HepG2 (cell line): Measurements from ENCODE around the gene LTA. TPM values are rescaled to one million over a fixed set of nuclear protein-coding genes. Genes with fewer than 3 reads are reported as not detected.

Experiments
- CAMTA2 ChIP-seq: sonication (generic); formaldehyde crosslinking; IDR thresholded peaks from 2 replicates; pipeline ENCODE4 v1.4.0; 2020; ENCODE audit warnings: mild to moderate bottlenecking, missing genetic modification reagents, borderline replicate concordance
- GABPB1 ChIP-seq: IDR thresholded peaks from 2 replicates; pipeline ENCODE4 v1.6.1; 2016; ENCODE audit warnings: mild to moderate bottlenecking, missing genetic modification reagents, moderate library complexity, missing compliant biosample characterization
- HCFC1 ChIP-seq: fragments of 150-350 bp; IDR thresholded peaks from 2 replicates; pipeline ENCODE4 v1.6.1; 2014; ENCODE audit warnings: low read depth, low read length
- KDM3A ChIP-seq: IDR thresholded peaks from 2 replicates; pipeline ENCODE4 v1.6.1; 2018; ENCODE audit warnings: low read depth, missing compliant biosample characterization
- KLF13 ChIP-seq: sonication (generic); formaldehyde crosslinking; IDR thresholded peaks from 2 replicates; pipeline ENCODE4 v1.4.0; 2020; ENCODE audit warnings: mild to moderate bottlenecking, missing genetic modification reagents
- NFATC3 ChIP-seq: sonication (generic); formaldehyde crosslinking; IDR thresholded peaks from 2 replicates; pipeline ENCODE4 v1.5.1; 2020; ENCODE audit warnings: mild to moderate bottlenecking, missing genetic modification reagents
- PHF21A ChIP-seq: sonication (generic); formaldehyde crosslinking; IDR thresholded peaks from 2 replicates; pipeline ENCODE4 v1.5.0; 2020; ENCODE audit warnings: mild to moderate bottlenecking, missing genetic modification reagents
- RBM22 ChIP-seq: fragments of 200-400 bp; formaldehyde crosslinking; optimal IDR thresholded peaks from 2 replicates; pipeline ENCODE3; 2017; ENCODE audit warnings: mild to moderate bottlenecking, low read length, moderate library complexity
- SNRNP70 ChIP-seq: fragments of 200-400 bp; formaldehyde crosslinking; IDR thresholded peaks from 2 replicates; pipeline ENCODE4 v1.6.1; 2017; ENCODE audit warnings: mild to moderate bottlenecking, low read depth, low read length, moderate library complexity
- ZNF124 ChIP-seq: sonication (generic); formaldehyde crosslinking; IDR thresholded peaks from 2 replicates; pipeline ENCODE4 v1.4.0; 2020; ENCODE audit warnings: missing genetic modification reagents
- ZNF550 ChIP-seq: sonication (generic); formaldehyde crosslinking; IDR thresholded peaks from 2 replicates; pipeline ENCODE4 v1.4.0; 2020; ENCODE audit warnings: mild to moderate bottlenecking, missing genetic modification reagents, borderline replicate concordance
- ZNF660 ChIP-seq: sonication (generic); formaldehyde crosslinking; IDR thresholded peaks from 2 replicates; pipeline ENCODE4 v1.5.1; 2020; ENCODE audit warnings: mild to moderate bottlenecking, low read depth, missing genetic modification reagents, borderline replicate concordance
- ZNF749 ChIP-seq: sonication (generic); formaldehyde crosslinking; IDR thresholded peaks from 2 replicates; pipeline ENCODE4 v1.8.0; 2022; ENCODE audit warnings: mild to moderate bottlenecking, missing genetic modification reagents, moderate library complexity, borderline replicate concordance
- polyA plus RNA-seq, 8 experiments: library from polyadenylated mRNA; depleted of rRNA in 3 of 8; stranded (reverse) in 7 of 8; unstranded in 1 of 8; fragments of >200 nt; fragmentation: Illumina TruSeq in 4 of 8; extraction: Trizol in 4 of 8; gene quantifications; 2 replicates each; pipeline versions ENCODE4 v1.2.1 to v1.2.3, GENCODE V29; 2011 to 2016; ENCODE audit warnings: low read depth in 4 of 8, missing spikeins in 1 of 8, mixed read lengths in 1 of 8; ENCODE audit not compliant: insufficient read depth in 1 of 8
- total RNA-seq, 5 experiments: library from RNA; depleted of rRNA; stranded (reverse); fragments of >200 nt; fragmentation: Illumina TruSeq; extraction: Trizol; gene quantifications; 2 replicates each; pipeline ENCODE4 v1.2.3, GENCODE V29; 2016; ENCODE audit warnings: low read depth in 1 of 5
- TF ChIP-seq, protein P1 (sequence below): sonication (generic); formaldehyde crosslinking; IDR thresholded peaks from 2 replicates; pipeline ENCODE4 v1.4.0; 2020; ENCODE audit warnings: mild to moderate bottlenecking, missing genetic modification reagents
- TF ChIP-seq, protein P2 (sequence below): sonication (generic); formaldehyde crosslinking; IDR thresholded peaks from 2 replicates; pipeline ENCODE4 v1.4.0; 2020; ENCODE audit warnings: missing genetic modification reagents
- TF ChIP-seq, protein P3 (sequence below): sonication (generic); formaldehyde crosslinking; IDR thresholded peaks from 2 replicates; pipeline ENCODE4 v1.9.0; 2021; ENCODE audit warnings: missing genetic modification reagents, mild to moderate bottlenecking, borderline replicate concordance
- TF ChIP-seq, protein P4 (sequence below): IDR thresholded peaks from 2 replicates; pipeline ENCODE4 v1.6.1; 2016
- TF ChIP-seq, protein P5 (sequence below): sonication (generic); formaldehyde crosslinking; IDR thresholded peaks from 2 replicates; pipeline ENCODE4 v1.9.0; 2021; ENCODE audit warnings: mild to moderate bottlenecking, missing genetic modification reagents

Gene LTA
- total and polyA plus RNA-seq, 2 of the 13 experiments (the other 11 are each of a cell fraction or from before 2014, with no cell fraction given): 0.09 TPM; not detected in 1

DNA sequence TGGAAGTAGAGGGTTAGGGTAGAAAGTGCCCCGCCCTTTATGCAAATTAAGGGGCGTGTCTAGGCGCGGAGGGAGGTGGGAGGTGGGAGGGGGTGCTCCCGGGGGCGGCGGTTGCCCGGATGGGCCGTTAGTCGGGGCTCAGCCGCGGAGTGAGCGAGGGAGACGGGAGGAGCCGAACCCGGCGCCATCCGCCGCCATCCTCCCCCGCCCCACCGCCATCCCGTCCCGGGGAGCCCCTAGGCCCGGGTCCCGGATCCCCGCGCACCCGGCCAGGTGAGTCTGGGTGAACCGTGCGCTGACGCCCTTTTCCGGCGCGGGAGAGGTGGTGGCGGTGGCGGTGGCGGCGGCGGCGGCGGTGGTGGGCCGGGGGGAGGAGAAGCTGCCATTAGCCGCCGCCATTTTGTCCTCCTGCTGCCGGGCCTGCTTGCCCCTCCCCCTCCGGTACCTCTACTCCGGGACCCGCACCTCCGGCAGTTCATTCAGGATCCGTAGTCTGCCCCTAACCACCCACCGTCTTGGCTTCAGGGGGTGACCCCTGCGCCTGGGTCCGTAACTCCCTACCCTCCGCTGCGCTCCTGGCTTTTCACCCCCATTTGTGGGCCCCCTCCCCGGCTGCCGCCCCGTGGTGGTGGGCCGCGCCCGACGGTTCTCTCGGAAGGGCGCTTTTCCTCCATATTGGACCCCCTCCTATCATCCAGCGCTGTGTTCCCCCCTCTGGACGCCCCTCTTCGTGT lies 48.7 kb downstream of the LTA start, which contains the start of gene PRRC2A (continued):
- TF ChIP-seq KDM3A (CRISPR knock-in tag) (peak; percentile 29; the same call in 1 of the 2 replicates), CAMTA2 (CRISPR knock-in tag) (peak; percentile 87; the same call in 1 of the 2 replicates), ZNF550 (CRISPR knock-in tag) (no peak), PHF21A (no peak; the same call in none of the 2 replicates), ZNF660 (CRISPR knock-in tag) (no peak), ZNF124 (CRISPR knock-in tag) (no peak), KLF13 (CRISPR knock-in tag) (no peak), NFATC3 (CRISPR knock-in tag) (no peak), SNRNP70 (no peak), HCFC1 (no peak), RBM22 (no peak), ZNF749 (CRISPR knock-in tag) (0 out of 2 replicates have a peak, but pooled peaks have one; percentile 62), GABPB1 (CRISPR knock-in tag) (peak; percentile 83)
- TF ChIP-seq, protein P1, sequence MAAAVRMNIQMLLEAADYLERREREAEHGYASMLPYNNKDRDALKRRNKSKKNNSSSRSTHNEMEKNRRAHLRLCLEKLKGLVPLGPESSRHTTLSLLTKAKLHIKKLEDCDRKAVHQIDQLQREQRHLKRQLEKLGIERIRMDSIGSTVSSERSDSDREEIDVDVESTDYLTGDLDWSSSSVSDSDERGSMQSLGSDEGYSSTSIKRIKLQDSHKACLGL (CRISPR knock-in tag): no peak
- TF ChIP-seq, protein P2, sequence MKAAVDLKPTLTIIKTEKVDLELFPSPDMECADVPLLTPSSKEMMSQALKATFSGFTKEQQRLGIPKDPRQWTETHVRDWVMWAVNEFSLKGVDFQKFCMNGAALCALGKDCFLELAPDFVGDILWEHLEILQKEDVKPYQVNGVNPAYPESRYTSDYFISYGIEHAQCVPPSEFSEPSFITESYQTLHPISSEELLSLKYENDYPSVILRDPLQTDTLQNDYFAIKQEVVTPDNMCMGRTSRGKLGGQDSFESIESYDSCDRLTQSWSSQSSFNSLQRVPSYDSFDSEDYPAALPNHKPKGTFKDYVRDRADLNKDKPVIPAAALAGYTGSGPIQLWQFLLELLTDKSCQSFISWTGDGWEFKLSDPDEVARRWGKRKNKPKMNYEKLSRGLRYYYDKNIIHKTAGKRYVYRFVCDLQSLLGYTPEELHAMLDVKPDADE (CRISPR knock-in tag): no peak; the same call in 1 of the 2 replicates
- TF ChIP-seq, protein P3, sequence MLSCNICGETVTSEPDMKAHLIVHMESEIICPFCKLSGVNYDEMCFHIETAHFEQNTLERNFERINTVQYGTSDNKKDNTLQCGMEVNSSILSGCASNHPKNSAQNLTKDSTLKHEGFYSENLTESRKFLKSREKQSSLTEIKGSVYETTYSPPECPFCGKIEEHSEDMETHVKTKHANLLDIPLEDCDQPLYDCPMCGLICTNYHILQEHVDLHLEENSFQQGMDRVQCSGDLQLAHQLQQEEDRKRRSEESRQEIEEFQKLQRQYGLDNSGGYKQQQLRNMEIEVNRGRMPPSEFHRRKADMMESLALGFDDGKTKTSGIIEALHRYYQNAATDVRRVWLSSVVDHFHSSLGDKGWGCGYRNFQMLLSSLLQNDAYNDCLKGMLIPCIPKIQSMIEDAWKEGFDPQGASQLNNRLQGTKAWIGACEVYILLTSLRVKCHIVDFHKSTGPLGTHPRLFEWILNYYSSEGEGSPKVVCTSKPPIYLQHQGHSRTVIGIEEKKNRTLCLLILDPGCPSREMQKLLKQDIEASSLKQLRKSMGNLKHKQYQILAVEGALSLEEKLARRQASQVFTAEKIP (CRISPR knock-in tag): no peak
- TF ChIP-seq, protein P4, sequence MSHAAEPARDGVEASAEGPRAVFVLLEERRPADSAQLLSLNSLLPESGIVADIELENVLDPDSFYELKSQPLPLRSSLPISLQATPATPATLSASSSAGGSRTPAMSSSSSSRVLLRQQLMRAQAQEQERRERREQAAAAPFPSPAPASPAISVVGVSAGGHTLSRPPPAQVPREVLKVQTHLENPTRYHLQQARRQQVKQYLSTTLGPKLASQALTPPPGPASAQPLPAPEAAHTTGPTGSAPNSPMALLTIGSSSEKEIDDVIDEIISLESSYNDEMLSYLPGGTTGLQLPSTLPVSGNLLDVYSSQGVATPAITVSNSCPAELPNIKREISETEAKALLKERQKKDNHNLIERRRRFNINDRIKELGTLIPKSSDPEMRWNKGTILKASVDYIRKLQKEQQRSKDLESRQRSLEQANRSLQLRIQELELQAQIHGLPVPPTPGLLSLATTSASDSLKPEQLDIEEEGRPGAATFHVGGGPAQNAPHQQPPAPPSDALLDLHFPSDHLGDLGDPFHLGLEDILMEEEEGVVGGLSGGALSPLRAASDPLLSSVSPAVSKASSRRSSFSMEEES: no peak
- TF ChIP-seq, protein P5, sequence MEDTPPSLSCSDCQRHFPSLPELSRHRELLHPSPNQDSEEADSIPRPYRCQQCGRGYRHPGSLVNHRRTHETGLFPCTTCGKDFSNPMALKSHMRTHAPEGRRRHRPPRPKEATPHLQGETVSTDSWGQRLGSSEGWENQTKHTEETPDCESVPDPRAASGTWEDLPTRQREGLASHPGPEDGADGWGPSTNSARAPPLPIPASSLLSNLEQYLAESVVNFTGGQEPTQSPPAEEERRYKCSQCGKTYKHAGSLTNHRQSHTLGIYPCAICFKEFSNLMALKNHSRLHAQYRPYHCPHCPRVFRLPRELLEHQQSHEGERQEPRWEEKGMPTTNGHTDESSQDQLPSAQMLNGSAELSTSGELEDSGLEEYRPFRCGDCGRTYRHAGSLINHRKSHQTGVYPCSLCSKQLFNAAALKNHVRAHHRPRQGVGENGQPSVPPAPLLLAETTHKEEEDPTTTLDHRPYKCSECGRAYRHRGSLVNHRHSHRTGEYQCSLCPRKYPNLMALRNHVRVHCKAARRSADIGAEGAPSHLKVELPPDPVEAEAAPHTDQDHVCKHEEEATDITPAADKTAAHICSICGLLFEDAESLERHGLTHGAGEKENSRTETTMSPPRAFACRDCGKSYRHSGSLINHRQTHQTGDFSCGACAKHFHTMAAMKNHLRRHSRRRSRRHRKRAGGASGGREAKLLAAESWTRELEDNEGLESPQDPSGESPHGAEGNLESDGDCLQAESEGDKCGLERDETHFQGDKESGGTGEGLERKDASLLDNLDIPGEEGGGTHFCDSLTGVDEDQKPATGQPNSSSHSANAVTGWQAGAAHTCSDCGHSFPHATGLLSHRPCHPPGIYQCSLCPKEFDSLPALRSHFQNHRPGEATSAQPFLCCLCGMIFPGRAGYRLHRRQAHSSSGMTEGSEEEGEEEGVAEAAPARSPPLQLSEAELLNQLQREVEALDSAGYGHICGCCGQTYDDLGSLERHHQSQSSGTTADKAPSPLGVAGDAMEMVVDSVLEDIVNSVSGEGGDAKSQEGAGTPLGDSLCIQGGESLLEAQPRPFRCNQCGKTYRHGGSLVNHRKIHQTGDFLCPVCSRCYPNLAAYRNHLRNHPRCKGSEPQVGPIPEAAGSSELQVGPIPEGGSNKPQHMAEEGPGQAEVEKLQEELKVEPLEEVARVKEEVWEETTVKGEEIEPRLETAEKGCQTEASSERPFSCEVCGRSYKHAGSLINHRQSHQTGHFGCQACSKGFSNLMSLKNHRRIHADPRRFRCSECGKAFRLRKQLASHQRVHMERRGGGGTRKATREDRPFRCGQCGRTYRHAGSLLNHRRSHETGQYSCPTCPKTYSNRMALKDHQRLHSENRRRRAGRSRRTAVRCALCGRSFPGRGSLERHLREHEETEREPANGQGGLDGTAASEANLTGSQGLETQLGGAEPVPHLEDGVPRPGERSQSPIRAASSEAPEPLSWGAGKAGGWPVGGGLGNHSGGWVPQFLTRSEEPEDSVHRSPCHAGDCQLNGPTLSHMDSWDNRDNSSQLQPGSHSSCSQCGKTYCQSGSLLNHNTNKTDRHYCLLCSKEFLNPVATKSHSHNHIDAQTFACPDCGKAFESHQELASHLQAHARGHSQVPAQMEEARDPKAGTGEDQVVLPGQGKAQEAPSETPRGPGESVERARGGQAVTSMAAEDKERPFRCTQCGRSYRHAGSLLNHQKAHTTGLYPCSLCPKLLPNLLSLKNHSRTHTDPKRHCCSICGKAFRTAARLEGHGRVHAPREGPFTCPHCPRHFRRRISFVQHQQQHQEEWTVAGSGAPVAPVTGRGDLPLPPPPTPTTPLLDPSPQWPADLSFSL: no peak
